Measurements from ENCODE around the gene IRF2.

DNA sequence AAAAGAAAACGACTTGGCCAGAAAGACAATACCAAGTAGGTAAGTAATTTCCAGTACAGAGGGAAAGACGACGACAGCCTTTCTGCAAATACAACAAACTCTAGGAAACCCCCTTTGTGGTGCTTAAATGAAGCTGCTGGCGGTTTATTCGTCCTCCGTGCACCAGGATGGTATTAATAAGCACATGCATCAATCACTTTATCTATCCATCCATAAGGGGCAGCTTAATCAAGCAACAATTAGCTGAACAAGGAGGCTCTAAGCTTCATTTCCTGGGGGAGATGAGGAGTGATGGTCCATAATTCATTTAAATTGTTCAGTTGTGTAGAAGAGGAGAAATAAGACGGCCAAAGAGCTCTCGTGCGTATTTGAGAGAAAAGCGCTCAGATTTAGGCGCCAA, 26.2 kb downstream of the IRF2 start:
- TF ChIP-seq, protein P1, sequence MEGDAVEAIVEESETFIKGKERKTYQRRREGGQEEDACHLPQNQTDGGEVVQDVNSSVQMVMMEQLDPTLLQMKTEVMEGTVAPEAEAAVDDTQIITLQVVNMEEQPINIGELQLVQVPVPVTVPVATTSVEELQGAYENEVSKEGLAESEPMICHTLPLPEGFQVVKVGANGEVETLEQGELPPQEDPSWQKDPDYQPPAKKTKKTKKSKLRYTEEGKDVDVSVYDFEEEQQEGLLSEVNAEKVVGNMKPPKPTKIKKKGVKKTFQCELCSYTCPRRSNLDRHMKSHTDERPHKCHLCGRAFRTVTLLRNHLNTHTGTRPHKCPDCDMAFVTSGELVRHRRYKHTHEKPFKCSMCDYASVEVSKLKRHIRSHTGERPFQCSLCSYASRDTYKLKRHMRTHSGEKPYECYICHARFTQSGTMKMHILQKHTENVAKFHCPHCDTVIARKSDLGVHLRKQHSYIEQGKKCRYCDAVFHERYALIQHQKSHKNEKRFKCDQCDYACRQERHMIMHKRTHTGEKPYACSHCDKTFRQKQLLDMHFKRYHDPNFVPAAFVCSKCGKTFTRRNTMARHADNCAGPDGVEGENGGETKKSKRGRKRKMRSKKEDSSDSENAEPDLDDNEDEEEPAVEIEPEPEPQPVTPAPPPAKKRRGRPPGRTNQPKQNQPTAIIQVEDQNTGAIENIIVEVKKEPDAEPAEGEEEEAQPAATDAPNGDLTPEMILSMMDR (IDR thresholded peaks at IDR 0.05): no peak
- TF ChIP-seq POLR2A (IDR thresholded peaks at IDR 0.05): no peak

Data from adrenal gland (tissue), 5 donors.